DMS114 treated with DMSO at 0.1 percent for 48 hours (cell line): ENCODE results near the gene CCDC197.
A peak's percentile ranks its signal among the peaks of the same experiment; 100 is the strongest.

Experiments used
- DNase-seq: peaks from one replicate; lab custom pipeline; 2025; ENCODE audit not compliant: unreplicated experiment; lab: John Stamatoyannopoulos, UW

Gene CCDC197

GRCh38 chr14:94022532-94023411 lies 25.7 kb downstream of the CCDC197 start:
- no peak for DNase-seq

DNA sequence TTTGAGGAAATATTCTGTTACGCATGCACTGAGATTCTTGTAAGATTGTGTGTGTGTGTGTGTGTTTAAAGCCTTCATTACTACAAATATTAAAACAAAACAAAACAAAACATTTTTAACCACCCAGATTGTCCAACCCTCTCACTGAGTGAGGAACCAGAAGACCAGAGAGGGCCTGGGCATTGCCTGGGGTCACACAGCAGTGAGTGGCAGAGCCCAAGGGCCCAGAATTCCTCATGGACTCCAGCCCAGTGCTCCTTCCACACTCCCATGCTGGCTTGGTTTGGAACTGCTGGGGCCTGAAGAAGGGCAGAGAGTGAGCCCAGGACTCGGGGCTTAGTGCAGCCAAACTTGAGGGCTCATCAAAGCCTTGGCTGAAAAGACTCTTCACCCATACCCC lies 27.4 kb downstream of the CCDC197 start:
- no peak for DNase-seq

DNA sequence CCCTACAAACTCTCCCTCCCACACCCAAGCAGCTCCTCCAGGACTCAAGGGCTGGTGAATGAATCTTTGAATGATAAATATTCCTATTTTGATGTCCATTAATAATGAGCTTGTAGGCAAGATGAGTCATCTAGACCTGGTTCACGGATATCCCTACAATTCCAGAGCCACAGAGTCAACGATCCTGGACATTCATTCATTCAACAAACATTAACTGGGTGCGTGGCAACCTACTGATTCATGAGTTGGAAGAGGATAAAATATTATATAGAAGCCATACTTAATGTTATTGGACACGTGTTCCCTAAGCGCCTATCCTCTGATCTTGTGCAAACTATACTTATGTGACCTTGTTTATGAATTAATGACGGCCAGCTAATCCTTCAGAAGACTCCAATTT lies 28.6 kb downstream of the CCDC197 start:
- DNase-seq: no peak

GRCh38 chr14:94026173-94026888 lies 29.2 kb downstream of the CCDC197 start, which contains the start of gene OTUB2:
OTUB2 (plus strand) TSS chr14:94026340; CDS start chr14:94026538, 198 bp downstream.
- DNase-seq: peak; percentile 93

- DNase-seq: no peak
Observed at GRCh38 chr14:94026889-94027469, 29.9 kb downstream of the CCDC197 start.

- DNase-seq: no peak
Observed at GRCh38 chr14:94027566-94028449, 30.7 kb downstream of the CCDC197 start.

DNA sequence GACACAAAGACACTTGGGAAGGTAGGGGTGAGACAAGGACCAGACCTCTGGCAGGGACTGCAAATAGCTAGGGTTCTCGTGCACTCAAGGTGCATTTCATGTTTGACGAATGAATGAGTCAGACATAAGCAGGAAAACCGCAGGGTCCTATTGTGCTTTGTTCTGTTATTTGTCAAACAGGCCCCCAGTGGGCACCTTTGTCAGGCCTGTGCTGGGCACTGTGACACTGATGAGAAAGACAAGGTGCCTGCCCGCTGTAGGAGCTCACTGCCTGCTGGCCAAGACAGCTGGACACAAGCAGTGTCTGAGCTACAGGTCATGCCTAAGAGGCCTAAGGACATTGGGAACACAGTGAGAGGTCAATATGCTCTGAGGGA lies 31.3 kb downstream of the CCDC197 start:
- DNase-seq: no peak

GRCh38 chr14:94029265-94029664 lies 32.2 kb downstream of the CCDC197 start:
- no peak for DNase-seq

GRCh38 chr14:94029671-94030203 lies 32.6 kb downstream of the CCDC197 start:
- no peak for DNase-seq

DNA sequence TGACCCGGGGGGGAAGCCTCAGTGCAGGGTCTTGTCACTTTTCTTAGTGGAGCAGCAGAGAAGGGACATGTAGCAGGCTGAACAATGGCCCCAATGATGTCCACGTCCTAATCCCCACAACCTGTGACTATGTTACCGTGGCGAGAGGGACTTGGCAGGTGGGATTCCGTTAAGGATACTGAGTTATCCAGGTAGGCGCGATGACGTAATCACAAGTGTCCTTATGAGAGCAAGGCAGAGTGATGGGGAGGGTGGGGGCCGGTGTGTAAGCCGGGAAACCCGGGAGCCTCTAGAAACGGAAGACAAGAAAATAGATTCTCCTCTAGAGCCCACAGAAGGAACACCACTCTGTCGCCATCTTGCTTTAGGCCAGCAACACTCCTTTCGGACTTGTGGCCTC lies 33.5 kb downstream of the CCDC197 start:
- no peak for DNase-seq

DNA sequence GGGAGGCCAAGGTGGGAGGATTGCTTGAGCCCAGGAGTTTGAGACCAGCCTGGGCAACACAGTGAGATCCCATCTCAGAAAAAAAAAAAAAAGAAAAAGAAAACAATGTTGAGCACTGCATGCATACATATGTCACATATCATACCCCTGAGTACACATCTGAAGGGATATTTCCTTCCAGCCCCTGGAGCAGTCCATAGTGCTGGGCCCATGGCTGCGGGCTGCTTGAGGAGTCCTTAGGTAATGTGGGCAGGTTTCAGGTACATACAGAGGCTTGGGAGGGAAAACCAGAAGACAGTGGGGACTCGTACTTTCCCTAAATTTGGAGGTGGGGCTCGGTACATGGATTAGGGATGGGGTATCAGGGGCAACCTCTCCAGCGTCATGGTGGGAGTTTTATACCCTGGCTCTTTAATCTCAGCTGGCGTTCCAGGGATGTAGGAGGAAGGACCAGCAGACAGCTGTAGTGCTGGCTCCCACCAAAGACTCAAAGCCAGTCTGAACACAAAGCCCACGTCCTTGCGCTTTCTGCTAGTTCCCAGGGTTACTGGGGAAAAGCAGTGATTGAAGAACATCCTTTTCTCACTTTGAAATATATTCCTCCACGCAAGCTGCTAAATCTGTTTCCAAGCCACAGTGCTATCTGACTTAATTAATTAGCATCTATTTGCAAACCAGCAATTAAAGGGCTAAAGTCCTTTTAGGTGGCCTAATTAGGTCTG lies 34.2 kb downstream of the CCDC197 start:
- DNase-seq: no peak

- DNase-seq: no peak
Observed at GRCh38 chr14:94031883-94032279, 34.8 kb downstream of the CCDC197 start.

- no peak for DNase-seq
Observed at GRCh38 chr14:94034886-94035285, 37.8 kb downstream of the CCDC197 start.

DNA sequence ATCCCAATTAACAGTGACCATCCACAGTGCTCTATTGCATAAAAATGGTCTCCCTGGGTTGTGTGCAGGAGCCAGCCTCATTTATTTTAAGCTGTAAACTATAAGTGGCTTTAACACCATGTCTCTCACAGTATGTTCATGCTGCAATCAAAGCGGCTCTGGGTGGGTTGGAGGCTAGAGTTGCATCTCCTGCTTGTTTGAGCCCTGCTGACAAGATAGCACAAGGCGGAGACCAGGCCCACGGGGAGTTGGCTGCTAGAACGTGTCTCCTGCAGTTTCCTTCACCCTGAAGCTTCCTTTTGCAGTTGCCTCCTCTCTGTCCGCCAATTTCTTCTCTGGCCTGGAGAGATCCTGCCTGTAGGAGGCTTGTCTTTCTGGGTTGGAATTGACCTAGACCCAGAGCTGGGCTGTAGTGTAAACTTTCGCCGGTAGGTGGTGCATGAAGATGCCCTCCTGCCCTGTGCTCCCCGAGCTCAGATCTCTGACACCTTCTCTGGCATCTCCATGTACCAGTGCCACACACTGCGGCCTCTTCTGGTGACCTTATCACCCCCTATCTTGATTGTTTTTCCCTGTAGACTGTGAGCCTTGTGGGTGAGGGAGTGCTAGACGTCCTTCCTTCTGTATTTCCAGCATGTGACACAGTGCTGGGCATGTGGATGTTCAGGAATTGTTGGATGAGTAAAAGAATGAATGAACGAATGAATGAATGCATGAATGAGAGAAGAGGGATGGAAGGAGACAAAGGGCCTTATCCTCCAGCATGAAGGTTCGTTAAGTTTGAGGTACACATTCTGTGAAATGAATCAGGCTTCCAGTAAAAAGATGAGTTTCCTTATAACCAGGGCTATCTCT lies 39.4 kb downstream of the CCDC197 start:
- peak; percentile 7 for DNase-seq

DNA sequence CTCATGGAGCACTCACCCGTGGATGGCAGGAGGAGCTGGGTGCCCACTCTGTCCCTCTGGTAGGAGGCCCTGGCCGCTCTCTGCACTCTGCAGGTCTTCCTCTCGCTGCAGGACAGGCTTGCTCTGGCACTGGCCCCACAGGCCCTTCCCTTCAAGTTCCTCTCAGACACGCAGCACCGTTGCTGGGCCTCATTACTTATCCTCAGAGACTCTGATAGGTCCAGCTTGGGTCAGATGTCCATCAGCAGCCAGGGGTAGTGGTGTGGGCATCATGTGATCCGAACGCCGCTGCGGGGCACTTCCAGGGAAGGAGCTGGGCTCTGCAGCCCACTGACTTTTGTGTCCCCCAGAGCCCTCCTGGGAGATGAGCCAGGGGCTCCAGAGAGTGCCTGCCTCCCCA lies 40.9 kb downstream of the CCDC197 start:
- no peak for DNase-seq

DNA sequence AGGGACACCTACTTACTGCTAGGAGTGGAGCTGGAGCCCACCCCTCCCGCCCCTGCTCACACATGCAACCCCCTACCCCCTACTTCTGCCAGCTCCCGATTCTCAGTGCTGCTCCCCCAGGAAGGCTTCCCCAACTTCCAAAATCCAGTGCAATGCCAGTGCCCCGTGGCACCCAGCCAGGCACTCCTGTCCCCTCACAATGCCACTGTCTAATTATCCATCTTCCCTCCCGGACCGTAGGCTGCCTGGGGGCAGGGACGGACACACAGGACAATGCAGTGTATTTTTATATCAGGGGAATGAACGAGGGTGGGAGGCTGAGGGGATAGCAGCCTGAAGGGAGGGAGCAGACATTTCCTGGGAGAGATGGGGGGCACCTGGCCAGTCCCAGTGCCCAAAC lies 41.4 kb downstream of the CCDC197 start:
- DNase-seq: no peak

- no peak for DNase-seq
Observed at GRCh38 chr14:94038921-94039629, 42.0 kb downstream of the CCDC197 start.

DNA sequence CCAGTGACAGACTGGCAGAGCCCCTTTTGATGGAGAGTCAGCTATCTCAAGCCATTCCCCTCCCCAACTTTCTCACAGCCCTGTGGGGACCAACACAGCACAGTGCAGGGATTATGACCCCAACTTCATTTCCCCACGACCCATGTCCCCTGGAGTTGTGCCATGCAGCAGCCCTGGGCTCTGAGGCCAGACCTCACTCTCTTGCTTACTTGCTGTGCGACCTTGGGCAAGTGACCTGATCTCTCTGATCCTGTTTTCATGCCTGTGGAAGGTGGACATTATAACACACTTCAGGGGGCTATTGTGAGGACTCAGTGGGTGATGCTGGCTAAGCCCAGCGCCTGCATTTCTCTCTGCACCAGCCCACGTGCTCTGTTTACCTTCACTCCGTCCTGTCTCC lies 43.1 kb downstream of the CCDC197 start:
- DNase-seq: no peak
